Effector memory CD4-positive, alpha-beta T cell (primary cell): ENCODE measurements around the gene ENOX1.

Experiments
- DNase-seq, 3 donors: peaks; one replicate each; pipeline ENCODE4 v3.0.0-alpha.2; 2020
- H3K27ac ChIP-seq: 2 replicates; pipeline ENCODE4 v1.7.0; 2013; ENCODE audit warnings: mild to moderate bottlenecking, low read length, moderate library complexity; ENCODE audit not compliant: insufficient read depth, poor library complexity, severe bottlenecking
- H3K27me3 ChIP-seq: replicated peaks from 2 replicates; pipeline ENCODE4 v1.7.0; 2013; ENCODE audit warnings: mild to moderate bottlenecking, low read length; ENCODE audit not compliant: insufficient read depth, control insufficient read depth, poor library complexity, severe bottlenecking
- H3K36me3 ChIP-seq: 2 replicates; pipeline ENCODE4 v1.7.0; 2013; ENCODE audit warnings: mild to moderate bottlenecking, low read length, moderate library complexity; ENCODE audit not compliant: control insufficient read depth, insufficient read depth
- H3K4me1 ChIP-seq: 2 replicates; pipeline ENCODE4 v1.7.0; 2013; ENCODE audit warnings: low read length, mild to moderate bottlenecking; ENCODE audit not compliant: control insufficient read depth, insufficient read depth, poor library complexity, severe bottlenecking
- H3K4me3 ChIP-seq: 2 replicates; pipeline ENCODE4 v1.7.0; 2013; ENCODE audit warnings: low read length, low read depth, mild to moderate bottlenecking; ENCODE audit not compliant: insufficient read depth, poor library complexity, severe bottlenecking
- H3K9me3 ChIP-seq: 2 replicates; pipeline ENCODE4 v1.7.0; 2013; ENCODE audit warnings: mild to moderate bottlenecking, low read length, moderate library complexity; ENCODE audit not compliant: control insufficient read depth

The ENOX1 gene

DNA sequence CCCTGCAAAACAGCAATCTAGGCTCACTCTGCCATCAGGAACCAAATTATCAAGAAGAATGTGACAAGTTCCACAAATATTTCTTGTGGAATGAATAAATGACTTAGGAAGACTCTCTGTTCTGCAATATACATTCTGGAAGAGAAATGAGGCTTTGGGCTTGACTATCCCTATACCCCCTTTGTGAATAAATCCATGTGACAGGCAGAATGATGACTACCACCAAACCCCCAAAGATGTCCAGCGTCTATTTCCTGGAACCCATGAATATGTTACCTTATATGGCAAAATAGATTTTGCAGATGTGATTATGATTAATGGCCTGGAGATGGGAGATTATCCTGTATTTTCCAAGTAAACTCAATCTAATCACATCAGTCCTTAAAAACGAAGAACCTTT, 139.3 kb downstream of the ENOX1 start:
- Histone ChIP-seq H3K27ac (no peak overlapping the region), H3K9me3 (no peaks in the 10 kb centered on the region), H3K36me3 (no peaks in the 10 kb centered on the region), H3K4me1 (no peaks in the 10 kb centered on the region), H3K27me3 (no peaks in the 10 kb centered on the region), H3K4me3 (no peak overlapping the region)
- DNase-seq: no peak

DNA sequence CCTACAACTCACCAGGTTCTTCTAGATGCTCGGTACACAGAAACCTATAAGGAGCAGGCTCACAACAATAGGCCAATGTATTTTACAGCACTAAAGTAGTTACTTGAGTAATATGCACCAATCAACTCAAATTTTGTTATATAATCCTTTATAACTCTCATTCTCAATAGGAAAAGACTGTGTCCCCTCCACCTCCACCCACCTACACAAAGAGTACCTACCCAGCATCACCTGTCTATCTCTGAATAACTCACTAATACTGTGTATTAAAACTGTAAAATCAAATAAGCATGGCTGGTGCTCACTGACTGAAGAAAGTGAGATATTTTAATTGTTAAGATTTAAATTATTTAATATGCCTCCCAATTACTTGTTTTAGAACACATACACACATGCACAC, 146.3 kb downstream of the ENOX1 start:
- H3K36me3 ChIP-seq: no peaks in the 10 kb centered on the region
- H3K4me3 ChIP-seq: no peak overlapping the region
- H3K27ac ChIP-seq: no peak overlapping the region
- H3K4me1 ChIP-seq: no peaks in the 10 kb centered on the region
- no peaks in the 10 kb centered on the region for H3K27me3 ChIP-seq
- H3K9me3 ChIP-seq: no peaks in the 10 kb centered on the region
- no peak for DNase-seq

GRCh38 chr13:43631106-43631505, 155.7 kb downstream of the ENOX1 start:
- DNase-seq: no peak
- Histone ChIP-seq H3K4me1 (no peaks in the 10 kb centered on the region), H3K4me3 (no peak overlapping the region), H3K27ac (no peak overlapping the region), H3K9me3 (no peaks in the 10 kb centered on the region), H3K27me3 (no peaks in the 10 kb centered on the region), H3K36me3 (no peaks in the 10 kb centered on the region)

DNA sequence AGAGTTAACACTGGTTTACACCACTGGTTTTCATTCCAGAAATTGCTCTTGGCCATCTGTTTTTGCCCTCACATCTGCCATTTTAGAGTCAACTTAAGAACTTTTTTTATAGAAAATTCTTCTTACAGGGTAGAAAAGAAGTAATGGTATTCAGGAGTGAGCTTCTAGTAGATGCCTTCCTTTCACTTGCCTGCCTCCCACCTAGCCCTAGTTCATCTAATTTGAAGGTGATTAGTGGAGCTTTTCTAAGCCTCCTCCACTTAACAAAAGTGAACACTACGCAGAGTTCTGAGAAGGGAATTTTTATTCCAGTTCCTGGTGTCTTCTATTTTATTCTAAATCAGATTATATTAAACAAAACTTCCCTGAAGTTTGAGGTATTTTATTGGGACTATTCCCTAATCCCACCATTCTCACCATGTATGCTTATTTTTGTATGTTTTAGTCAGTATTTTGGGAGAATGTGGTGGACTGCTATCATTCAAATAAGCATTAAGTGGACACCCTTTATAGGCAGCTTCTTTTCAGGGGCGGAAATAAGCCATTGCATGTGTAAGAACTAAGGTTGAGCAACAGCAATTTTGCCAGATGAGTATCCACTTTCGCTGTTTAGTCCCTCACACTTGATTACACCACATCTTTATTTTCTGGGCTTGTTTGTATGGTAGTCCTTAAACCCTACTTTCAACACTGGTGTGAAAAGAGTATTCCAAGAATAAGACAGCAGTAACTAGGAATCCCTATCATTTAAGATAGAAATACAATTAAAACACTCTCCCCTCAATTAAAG, 156.9 kb downstream of the ENOX1 start:
- Histone ChIP-seq H3K36me3 (no peaks in the 10 kb centered on the region), H3K4me3 (no peak overlapping the region), H3K27me3 (no peaks in the 10 kb centered on the region), H3K9me3 (no peaks in the 10 kb centered on the region), H3K4me1 (no peaks in the 10 kb centered on the region), H3K27ac (no peak overlapping the region)
- DNase-seq: no peak

- no peaks in the 10 kb centered on the region for H3K36me3 ChIP-seq
- H3K4me3 ChIP-seq: no peak overlapping the region
- DNase-seq: no peak
- no peak overlapping the region for H3K27ac ChIP-seq
- no peaks in the 10 kb centered on the region for H3K9me3 ChIP-seq
- H3K4me1 ChIP-seq: no peaks in the 10 kb centered on the region
- H3K27me3 ChIP-seq: no peaks in the 10 kb centered on the region
These were observed 159.8 kb downstream of the ENOX1 start for GRCh38 chr13:43626994-43627393.

DNA sequence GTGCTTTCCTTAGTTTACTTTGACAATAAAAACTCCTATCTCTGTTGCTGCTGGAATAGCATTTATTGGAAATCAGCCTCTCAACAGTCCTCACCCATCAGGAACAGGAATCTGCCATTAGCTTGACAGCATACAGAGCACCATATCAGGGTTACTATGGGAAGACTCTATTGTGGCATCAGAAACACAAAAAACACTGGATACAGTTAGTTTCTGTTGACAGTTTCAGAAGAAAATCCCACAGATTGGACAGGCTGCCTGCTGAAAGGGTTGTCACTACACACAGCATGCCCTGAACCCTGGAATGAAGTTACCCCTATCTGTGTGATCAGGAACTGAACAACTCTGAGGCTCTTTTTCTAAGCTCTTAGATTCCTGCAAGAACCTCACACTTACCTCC, 172.7 kb downstream of the ENOX1 start:
- no peaks in the 10 kb centered on the region for H3K4me1 ChIP-seq
- no peak overlapping the region for H3K4me3 ChIP-seq
- H3K9me3 ChIP-seq: no peaks in the 10 kb centered on the region
- no peak overlapping the region for H3K27ac ChIP-seq
- DNase-seq: no peak
- no peaks in the 10 kb centered on the region for H3K27me3 ChIP-seq
- no peaks in the 10 kb centered on the region for H3K36me3 ChIP-seq

DNA sequence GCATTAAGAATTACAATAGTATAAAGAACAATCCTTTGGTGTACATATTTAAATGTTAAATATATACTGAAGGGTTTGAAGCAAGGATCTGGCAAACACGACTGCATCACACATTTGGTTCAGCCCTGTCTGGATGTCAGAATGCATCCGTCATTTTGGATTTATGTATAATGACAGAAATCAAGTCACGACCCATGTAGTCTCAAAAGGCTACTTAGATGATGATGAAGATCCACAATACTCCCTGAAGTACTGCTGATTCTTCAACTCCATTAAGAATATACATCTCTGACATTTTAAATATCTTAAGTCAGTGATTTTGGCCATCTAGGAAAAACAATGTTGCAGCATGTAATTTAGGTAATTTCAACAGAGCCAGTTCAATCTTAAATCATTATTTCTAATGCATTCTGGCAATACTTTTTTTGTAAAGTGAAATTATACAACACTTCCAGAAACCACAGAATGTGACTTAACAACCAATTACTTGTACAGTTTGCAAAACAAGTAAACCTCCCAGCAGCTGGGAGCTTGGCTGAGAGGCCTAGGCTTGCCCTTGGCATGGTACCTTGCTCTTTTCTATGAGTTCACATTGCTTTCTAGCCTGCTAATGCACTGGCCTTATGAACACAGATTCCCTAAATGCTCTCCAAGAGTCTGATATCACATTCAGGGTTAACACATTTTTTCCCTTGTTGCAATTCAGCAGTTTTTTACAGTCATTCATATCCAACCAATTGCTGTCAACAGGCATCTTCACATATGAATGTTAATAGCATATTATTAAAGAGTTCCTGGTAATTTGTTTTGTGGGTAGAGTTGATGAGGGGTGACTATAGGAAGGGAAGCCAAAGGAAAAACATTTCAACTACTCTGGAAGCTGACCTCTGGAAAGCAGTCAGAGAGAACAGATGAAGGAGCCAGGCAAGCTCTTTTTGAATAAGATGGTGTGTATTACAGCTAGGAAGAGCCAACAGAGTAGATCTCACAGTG, 175.2 kb downstream of the ENOX1 start:
- no peak overlapping the region for H3K4me3 ChIP-seq
- H3K9me3 ChIP-seq: no peaks in the 10 kb centered on the region
- H3K4me1 ChIP-seq: no peaks in the 10 kb centered on the region
- H3K36me3 ChIP-seq: no peaks in the 10 kb centered on the region
- no peaks in the 10 kb centered on the region for H3K27me3 ChIP-seq
- no peak for DNase-seq
- no peak overlapping the region for H3K27ac ChIP-seq

GRCh38 chr13:43608400-43609137, 178.2 kb downstream of the ENOX1 start:
- Histone ChIP-seq H3K36me3 (no peaks in the 10 kb centered on the region), H3K27me3 (no peaks in the 10 kb centered on the region), H3K4me3 (no peak overlapping the region), H3K4me1 (no peaks in the 10 kb centered on the region), H3K27ac (no peak overlapping the region), H3K9me3 (no peaks in the 10 kb centered on the region)
- no peak for DNase-seq

DNA sequence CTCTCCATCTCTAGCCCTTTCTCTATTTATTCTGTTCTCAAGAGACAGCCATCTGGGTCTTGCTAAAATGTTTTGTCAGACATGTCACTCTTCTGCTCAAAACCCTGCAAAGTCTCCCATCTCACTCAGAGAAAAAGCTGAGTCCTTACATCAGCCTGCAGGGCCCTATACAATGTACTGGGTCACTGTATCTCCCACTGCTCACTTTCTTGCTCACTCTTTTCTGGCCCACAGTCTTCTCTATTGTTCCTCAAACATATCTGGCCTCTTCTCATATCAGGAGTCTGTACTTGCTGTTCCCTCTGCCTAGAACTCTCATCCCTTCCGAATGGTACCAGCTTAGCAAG, 189.2 kb downstream of the ENOX1 start:
- Histone ChIP-seq H3K9me3 (no peaks in the 10 kb centered on the region), H3K27ac (no peak overlapping the region), H3K27me3 (no peaks in the 10 kb centered on the region), H3K4me1 (no peaks in the 10 kb centered on the region), H3K4me3 (no peak overlapping the region), H3K36me3 (no peaks in the 10 kb centered on the region)
- DNase-seq: no peak
